Transverse colon (tissue), 4 donors: ENCODE results near the gene MTMR10. TPM values are rescaled to one million over a fixed set of nuclear protein-coding genes. Genes with fewer than 3 reads are reported as not detected.

Experiments
- DNase-seq: peaks from one replicate; pipeline ENCODE4 v3.0.0-alpha.2; 2019
- H3K27ac ChIP-seq, 4 donors: fragments of 200-600 bp; sonication (generic); 2 replicates each; pipeline ENCODE4 v1.5.1; 2016 to 2018; ENCODE audit warnings: inconsistent platforms in 4 of 4
- H3K27me3 ChIP-seq: fragments of 200-600 bp; sonication (generic); 2 replicates; pipeline ENCODE4 v1.5.1; 2017; ENCODE audit warnings: inconsistent platforms
- H3K36me3 ChIP-seq, 4 donors: fragments of 200-600 bp; sonication (generic); 2 replicates each; pipeline ENCODE4 v1.5.1; 2017 to 2019; ENCODE audit warnings: inconsistent platforms in 4 of 4
- H3K4me1 ChIP-seq, 4 donors: fragments of 200-600 bp; sonication (generic); 2 replicates each; pipeline ENCODE4 v1.5.1; 2017 to 2020; ENCODE audit warnings: inconsistent platforms in 4 of 4
- H3K4me3 ChIP-seq, 4 donors: fragments of 200-600 bp; sonication (generic); 1 replicate in 1 of 4; 2 replicates in 3 of 4; pipeline versions ENCODE4 v1.5.1 to v1.6.1; 2017 to 2019; ENCODE audit warnings: inconsistent platforms in 4 of 4
- H3K9me3 ChIP-seq, 2 donors: fragments of 200-600 bp; sonication (generic); 2 replicates each; pipeline ENCODE4 v1.5.1; 2017 to 2019; ENCODE audit warnings: inconsistent platforms in 2 of 2
- CTCF ChIP-seq, 5 experiments: fragments of 200-600 bp in 3 of 5; fragments of 450-650 bp in 2 of 5; sonication (generic) in 3 of 5; IDR thresholded peaks; 1 replicate in 2 of 5; 2 replicates in 3 of 5; pipeline ENCODE4 v1.5.1; 2016 to 2017; ENCODE audit warnings: antibody characterized with exemption in 5 of 5, inconsistent platforms in 3 of 5, mild to moderate bottlenecking in 2 of 5, moderate library complexity in 1 of 5
- EP300 ChIP-seq: sonication (generic); formaldehyde crosslinking; IDR thresholded peaks from one replicate; pipeline ENCODE4 v1.6.1; 2017; ENCODE audit warnings: antibody characterized with exemption, low read depth
- POLR2A ChIP-seq: fragments of 450-650 bp; IDR thresholded peaks from one replicate; pipeline ENCODE4 v1.6.1; 2016; ENCODE audit warnings: antibody characterized with exemption, mild to moderate bottlenecking, moderate library complexity
- POLR2AphosphoS5 ChIP-seq, 3 donors: sonication (generic); formaldehyde crosslinking; IDR thresholded peaks; one replicate each; pipeline ENCODE4 v1.6.1; 2016; ENCODE audit warnings: antibody characterized with exemption in 3 of 3
- WGBS, 2 donors: methylation state at CpG; one replicate each; pipeline ENCODE4 v1.1.5; 2018; ENCODE audit warnings: low coverage in 1 of 2; 5-methylcytosine and 5-hydroxymethylcytosine counted together
- in situ Hi-C, 4 donors: fragments of 200-750 bp; cut with MboI; loops; one replicate each; pipeline versions ENCODE4 v1.15.0 to v1.15.1; 2017; ENCODE audit warnings: low sequenced_read_pairs in 3 of 4, low pct_ligation_motif_present in 1 of 4, low pct_unique_long_range_greater_than_20kb in 1 of 4
- intact Hi-C: fragments of 100-400 bp; cut with DNase I; formaldehyde crosslinking; loops from one replicate; pipeline ENCODE4 v1.15.1; 2023; ENCODE audit warnings: low total_unique reads
- total RNA-seq, 4 donors: library from RNA; depleted of rRNA; stranded (reverse); fragments of >200 nt; gene quantifications; one replicate each; pipeline ENCODE4 v1.1.0, GENCODE V29; 2016

MTMR10 gene
- total RNA-seq, 4 donors from 2014 or later = 11.1 to 40.8 (median 32.7) TPM

GRCh38 chr15:31012455-31012854 lies 21.0 kb upstream of the MTMR10 start:
- 83 to 91% methylated on average over 2 of the region's 2 CpGs for WGBS, 2 donors
- TF ChIP-seq POLR2AphosphoS5 (IDR thresholded peaks at IDR 0.05) = no peak
- TF ChIP-seq CTCF (IDR thresholded peaks at IDR 0.05) = no peak
- no peak for TF ChIP-seq POLR2A
- no peak for TF ChIP-seq EP300
- no peaks in the 10 kb centered on the region for H3K36me3 ChIP-seq
- in situ Hi-C loops (no loop called here), intact Hi-C loops (no loop called here)
- DNase-seq = no peak
- H3K4me1 ChIP-seq = no peaks in the 10 kb centered on the region
- H3K9me3 ChIP-seq = peaks cover 11 to 15% of the 10 kb centered on the region in 2 donors
- no peak overlapping the region for H3K27ac ChIP-seq
- no peak overlapping the region for H3K4me3 ChIP-seq
- H3K27me3 ChIP-seq = no peaks in the 10 kb centered on the region

GRCh38 chr15:31010036-31010435 lies 18.6 kb upstream of the MTMR10 start:
- TF ChIP-seq POLR2A (no peak), POLR2AphosphoS5 (IDR thresholded peaks at IDR 0.05) (no peak), EP300 (no peak), CTCF (IDR thresholded peaks at IDR 0.05) (no peak)
- Histone ChIP-seq H3K4me3 (no peak overlapping the region), H3K4me1 (no peaks in the 10 kb centered on the region), H3K36me3 (no peaks in the 10 kb centered on the region), H3K27me3 (no peaks in the 10 kb centered on the region), H3K9me3 (peaks cover 11 to 15% of the 10 kb centered on the region in 2 donors), H3K27ac (no peak overlapping the region)
- no peak for DNase-seq
- in situ Hi-C loops = no loop called here
- intact Hi-C loops = no loop called here
- WGBS, 2 donors = 93 to 100% methylated on average over 1 of the region's 1 CpG

- H3K36me3 ChIP-seq = no peaks in the 10 kb centered on the region
- WGBS, 2 donors = 52 to 59% methylated on average over 2 of the region's 2 CpGs
- H3K4me1 ChIP-seq = peaks cover 0 to 3% (median 0%) of the 10 kb centered on the region in 4 donors
- H3K4me3 ChIP-seq = no peak overlapping the region
- intact Hi-C loops (no loop called here), in situ Hi-C loops (no loop called here)
- no peak for DNase-seq
- TF ChIP-seq POLR2A = no peak
- no peak for TF ChIP-seq CTCF (IDR thresholded peaks at IDR 0.05)
- no peak for TF ChIP-seq EP300
- TF ChIP-seq POLR2AphosphoS5 (IDR thresholded peaks at IDR 0.05) = no peak
- no peak overlapping the region for H3K27ac ChIP-seq
- no peaks in the 10 kb centered on the region for H3K27me3 ChIP-seq
- no peaks in the 10 kb centered on the region for H3K9me3 ChIP-seq
Measured at GRCh38 chr15:31005660-31006059, 14.2 kb upstream of the MTMR10 start.

GRCh38 chr15:31004220-31004733 lies 12.8 kb upstream of the MTMR10 start:
- H3K36me3 ChIP-seq = no peaks in the 10 kb centered on the region
- WGBS, 2 donors = 34 to 52% methylated on average over 3 to 5 of the region's 5 CpGs
- H3K27ac ChIP-seq = peak overlapping the region in 1 of 4 donors; percentile 7
- DNase-seq = peak; percentile 69
- no peaks in the 10 kb centered on the region for H3K27me3 ChIP-seq
- intact Hi-C loops = no loop called here
- H3K4me1 ChIP-seq = peaks cover 0 to 3% (median 0%) of the 10 kb centered on the region in 4 donors
- in situ Hi-C loops = no loop called here
- no peaks in the 10 kb centered on the region for H3K9me3 ChIP-seq
- no peak for TF ChIP-seq CTCF (IDR thresholded peaks at IDR 0.05)
- no peak for TF ChIP-seq POLR2A
- no peak for TF ChIP-seq EP300
- TF ChIP-seq POLR2AphosphoS5 (IDR thresholded peaks at IDR 0.05) = peak in 1 of 3 donors; percentile 12
- no peak overlapping the region for H3K4me3 ChIP-seq
